HFF-Myc (cell line): ENCODE data around the gene FNTB.

Experiments used
- DNase-seq: peaks from one replicate; pipeline ENCODE4 v3.0.0-alpha.2; 2011; ENCODE audit warnings: low read depth; ENCODE audit errors: extremely low read depth
- H3K4me3 ChIP-seq: replicated peaks from 2 replicates; pipeline ENCODE4 v1.5.1; 2011; ENCODE audit warnings: low read depth, mild to moderate bottlenecking, control low read depth, low read length
- TF ChIP-seq, protein P1 (sequence below): IDR thresholded peaks from 2 replicates; pipeline ENCODE4 v1.5.1; 2012; ENCODE audit warnings: mild to moderate bottlenecking, low read depth, low read length, control low read depth; ENCODE audit errors: missing control alignments

Gene FNTB

DNA sequence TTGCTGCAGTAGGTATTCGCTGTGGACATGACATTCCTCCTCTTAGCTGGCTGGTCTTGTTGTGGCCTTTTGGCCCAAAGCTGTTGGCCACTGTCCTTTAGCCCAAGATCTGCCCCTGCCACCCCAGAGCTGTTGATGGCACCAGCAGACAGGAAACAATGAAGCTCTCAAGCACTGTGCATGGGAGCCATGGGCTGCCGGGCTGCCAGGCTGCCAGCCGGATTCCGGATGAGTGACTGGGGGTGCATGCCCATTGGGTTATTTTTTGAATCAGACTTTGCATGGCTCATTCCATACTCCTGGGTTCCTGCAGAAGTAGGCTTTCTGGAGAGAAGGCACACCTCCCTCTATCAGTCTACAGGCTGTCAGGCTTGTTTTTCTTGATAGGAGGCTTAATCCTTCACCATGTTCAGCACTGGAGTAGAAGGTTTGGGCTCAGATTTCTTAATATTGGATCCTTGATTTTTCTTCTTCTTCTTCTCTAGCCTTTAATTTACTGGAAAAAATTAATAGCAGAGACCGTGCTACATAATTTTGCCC, 83.2 kb downstream of the FNTB start:
- H3K4me3 ChIP-seq: no peak overlapping the region
- no peak for DNase-seq
- TF ChIP-seq, protein P1, sequence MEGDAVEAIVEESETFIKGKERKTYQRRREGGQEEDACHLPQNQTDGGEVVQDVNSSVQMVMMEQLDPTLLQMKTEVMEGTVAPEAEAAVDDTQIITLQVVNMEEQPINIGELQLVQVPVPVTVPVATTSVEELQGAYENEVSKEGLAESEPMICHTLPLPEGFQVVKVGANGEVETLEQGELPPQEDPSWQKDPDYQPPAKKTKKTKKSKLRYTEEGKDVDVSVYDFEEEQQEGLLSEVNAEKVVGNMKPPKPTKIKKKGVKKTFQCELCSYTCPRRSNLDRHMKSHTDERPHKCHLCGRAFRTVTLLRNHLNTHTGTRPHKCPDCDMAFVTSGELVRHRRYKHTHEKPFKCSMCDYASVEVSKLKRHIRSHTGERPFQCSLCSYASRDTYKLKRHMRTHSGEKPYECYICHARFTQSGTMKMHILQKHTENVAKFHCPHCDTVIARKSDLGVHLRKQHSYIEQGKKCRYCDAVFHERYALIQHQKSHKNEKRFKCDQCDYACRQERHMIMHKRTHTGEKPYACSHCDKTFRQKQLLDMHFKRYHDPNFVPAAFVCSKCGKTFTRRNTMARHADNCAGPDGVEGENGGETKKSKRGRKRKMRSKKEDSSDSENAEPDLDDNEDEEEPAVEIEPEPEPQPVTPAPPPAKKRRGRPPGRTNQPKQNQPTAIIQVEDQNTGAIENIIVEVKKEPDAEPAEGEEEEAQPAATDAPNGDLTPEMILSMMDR: no peak

DNA sequence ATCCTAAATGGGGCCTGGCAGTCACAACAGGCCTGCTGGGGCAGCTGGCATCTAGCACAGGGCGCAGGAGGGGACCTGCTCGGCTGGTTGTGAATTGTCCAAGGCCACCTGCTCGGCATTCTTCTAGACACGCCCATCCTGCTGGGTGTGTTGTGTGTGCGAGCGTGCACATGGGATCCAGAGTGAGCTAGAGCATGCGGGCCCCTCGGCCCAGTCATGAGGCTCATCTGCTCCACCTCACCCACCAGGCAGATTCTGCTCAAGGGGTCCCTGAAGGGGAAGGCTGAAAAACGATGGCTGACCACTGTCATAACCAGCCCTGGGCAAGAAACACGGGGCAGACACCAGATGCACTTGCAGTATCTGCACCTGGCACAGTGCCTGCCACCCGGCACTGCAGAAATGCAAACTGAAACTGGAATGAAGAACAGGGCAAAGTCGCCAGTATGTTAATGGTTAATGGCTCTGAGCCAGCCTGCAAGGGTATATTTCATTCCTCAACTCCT, 83.8 kb downstream of the FNTB start:
- DNase-seq: no peak
- no peak overlapping the region for H3K4me3 ChIP-seq
- TF ChIP-seq, protein P1: no peak

DNA sequence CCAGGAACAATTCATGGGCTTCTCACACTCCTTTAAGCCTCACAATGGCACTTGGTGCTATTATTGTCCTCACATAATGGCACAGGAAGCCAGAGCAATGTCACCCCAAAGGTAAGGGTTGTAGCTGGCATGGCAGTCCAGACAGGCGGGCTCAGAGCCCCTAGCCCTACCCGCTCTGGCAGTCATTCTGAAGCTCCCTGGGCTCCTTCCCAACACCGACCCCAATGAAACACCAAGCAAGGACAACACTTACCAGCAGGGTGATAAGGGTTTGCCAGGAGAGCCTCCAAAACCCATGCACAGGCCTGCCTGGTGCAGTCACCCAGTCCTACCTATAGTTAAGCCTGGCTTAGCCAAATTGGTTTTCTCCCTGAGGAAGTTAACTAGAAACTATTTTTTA, 84.8 kb downstream of the FNTB start:
- no peak for DNase-seq
- no peak overlapping the region for H3K4me3 ChIP-seq
- TF ChIP-seq, protein P1: no peak

DNA sequence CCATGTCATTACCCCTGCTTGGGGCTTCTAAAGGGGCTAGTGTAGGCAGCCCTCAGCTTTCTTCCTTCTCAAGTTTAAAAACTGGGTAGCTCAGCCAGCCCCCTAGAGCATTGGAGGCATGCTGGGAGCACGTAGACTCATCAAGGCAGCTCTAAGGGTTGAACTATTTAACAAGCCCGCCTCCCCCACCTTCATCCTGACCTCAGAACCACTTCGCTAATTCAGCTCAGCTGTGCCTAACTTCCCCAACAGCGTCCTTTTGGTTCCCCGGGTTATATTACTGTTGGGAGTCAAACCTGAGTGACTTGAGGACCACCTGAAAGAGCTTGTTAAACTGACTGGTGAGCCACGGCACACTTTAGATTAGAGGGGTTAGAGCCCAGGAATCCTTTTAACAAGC, 85.6 kb downstream of the FNTB start:
- no peak for DNase-seq
- no peak overlapping the region for H3K4me3 ChIP-seq
- TF ChIP-seq, protein P1: no peak

DNA sequence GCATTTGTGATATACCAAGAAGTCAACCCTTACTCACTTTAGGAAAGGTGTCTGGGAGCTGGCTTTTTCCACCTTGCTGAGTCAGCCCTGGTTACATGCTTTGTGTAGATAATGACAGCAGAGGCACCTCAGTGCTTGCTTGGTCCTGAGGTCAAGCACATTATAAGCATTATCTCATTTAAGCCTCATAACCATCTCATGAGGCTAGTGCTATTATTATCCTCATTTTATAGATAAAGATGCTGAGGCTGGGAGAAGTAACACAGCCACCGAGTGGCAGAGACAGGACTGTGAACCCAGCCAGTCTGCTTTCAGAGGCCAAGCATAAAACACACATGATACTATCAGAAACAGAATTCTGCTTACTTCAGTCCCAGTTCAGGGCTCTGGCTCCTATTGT, 86.2 kb downstream of the FNTB start:
- no peak overlapping the region for H3K4me3 ChIP-seq
- TF ChIP-seq, protein P1: no peak
- no peak for DNase-seq

DNA sequence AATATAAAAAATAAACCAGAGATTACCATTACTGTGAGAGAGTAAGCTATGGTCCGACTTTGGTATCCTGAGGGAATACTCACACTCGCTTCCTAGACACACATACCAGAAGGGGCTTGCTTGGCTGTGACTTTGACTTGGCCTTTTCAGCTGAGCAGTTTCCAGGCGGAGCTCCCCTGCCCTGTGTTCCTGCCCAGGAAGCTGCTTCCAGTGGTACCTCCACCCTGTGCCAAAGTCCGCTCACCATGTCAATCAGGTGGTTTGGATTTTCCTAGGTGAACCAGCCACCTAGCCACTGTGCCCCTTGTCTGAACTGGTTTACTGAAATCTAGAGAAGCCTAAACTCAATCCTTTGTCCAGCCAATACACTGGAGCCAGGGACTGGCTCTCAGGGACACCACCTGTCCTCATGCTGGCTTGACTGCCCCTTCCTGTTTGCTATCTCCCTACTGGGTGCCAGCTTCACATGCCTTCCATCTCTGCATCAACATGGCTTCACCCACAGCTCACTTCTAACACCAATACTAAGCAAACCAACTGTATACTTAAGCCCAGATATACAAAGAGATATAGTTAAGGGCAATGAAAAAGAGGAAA, 87.0 kb downstream of the FNTB start:
- DNase-seq: no peak
- no peak overlapping the region for H3K4me3 ChIP-seq
- TF ChIP-seq, protein P1: no peak
